HG02678 (cell line): ENCODE measurements around the gene SHOC2.
A peak's percentile ranks its signal among the peaks of the same experiment; 100 is the strongest.
"Not testable (repeated sequence)": the region's sequence is repeated elsewhere in the genome, so short reads cannot be mapped to it uniquely, and the experiment has no call there.

Experiments
- ATAC-seq: cut with Tn5 transposase; IDR thresholded peaks from one replicate; pipeline ENCODE4 v1.9.1; 2021; ENCODE audit warnings: mild to moderate bottlenecking, moderate library complexity; ENCODE audit not compliant: unreplicated experiment

The SHOC2 gene

DNA sequence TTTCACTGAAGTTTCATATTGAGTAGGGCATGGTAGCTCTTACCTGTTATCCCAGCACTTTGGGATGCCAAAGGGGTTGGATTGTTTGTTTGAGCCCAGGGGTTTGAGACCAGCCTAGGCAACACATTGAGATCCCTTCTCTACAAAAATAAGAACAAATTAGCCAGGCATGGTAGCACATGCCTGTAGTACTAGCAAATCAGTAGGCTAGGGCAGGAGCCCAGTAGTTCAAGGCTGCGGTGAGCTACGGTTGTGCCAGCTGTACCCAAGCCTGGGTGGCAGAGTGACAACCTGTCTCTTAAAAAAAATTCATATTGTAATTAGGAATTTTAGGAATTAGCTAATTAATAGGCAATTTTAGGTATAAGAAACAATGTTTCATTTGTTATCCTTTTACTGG lies 18.4 kb upstream of the SHOC2 start:
- ATAC-seq: no peak

DNA sequence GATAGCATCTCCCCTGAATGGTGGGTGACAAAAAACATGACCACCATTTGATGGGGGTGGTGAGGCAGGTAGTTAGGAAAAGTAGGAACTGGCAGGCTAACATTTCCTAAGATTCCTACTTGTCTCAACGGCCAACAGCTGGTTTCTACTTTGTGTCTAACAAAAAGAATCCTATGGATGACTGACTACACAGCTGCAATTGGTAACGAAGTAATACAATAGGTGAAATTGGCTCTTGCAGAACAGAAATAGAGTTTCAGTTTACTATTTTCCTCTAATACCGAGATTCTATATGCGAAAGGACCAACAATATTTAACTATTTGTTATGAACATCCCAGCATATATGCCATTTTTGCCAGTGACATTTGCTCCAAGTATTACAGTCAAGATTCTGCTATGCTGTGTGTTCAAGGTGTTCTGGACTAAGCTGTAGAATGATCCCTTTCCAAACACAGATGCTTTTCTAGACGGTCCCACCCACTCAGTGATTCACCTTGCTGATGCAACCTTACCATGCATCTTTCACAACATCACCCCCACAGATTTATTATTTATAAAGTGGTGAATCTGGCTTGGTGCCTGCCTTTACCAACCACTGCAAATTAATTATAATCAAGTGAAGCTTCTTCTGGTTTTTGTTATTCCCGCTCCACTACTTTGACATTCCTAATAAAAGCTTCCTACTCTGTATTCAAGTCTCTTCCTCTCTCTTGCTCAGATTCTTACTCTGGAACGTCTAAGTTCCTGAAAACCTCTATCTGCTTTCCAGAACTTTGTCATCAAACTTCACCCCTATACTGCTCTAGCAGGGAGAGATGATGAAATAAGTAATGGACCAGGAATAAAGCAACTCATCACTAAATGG lies 17.2 kb upstream of the SHOC2 start:
- ATAC-seq: no peak

DNA sequence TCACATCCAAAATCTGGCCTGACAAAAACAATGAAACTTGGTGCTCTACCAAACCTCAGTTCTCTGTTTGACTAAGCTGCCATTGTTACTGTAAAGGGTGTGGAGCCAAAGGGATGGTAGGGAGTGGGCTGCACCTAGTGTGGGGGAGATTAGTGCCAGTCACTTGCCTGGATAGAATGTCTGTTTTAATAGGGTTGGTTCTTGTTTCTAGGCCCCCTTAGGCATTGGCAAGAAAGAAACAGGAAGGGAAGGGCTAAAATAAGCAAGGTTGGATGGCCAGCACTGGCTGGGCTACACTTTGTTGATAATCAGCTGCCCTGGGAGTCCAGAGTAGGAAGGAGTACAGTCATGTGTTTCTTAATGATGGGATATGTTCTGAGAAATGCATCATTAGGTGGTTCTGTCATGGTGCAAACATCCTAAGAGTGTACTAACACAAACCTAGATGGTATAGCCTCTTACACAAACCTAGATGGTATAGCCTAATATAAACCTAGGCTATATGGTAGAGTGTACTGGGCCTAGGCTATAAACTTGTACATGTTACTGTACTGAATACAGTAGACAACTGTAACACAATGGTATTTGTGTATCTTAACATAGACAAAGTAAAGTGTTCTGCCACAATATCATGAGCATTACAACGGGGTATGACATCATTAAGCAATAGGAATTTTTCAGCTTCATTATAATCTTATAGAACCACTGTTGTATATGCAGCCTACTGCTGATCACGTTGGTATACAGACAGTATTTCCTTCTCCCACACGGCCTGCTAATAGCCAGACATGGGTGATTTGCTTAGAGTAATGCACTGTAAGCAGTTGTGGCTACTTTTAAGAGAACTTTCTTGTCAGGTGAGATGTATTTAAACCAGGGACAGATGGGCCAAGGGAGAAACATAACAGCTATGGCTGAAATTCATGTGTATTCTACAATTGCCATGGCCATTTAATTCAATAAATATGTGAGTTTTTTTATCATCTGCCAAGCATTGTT lies 15.8 kb upstream of the SHOC2 start:
- ATAC-seq: peak; percentile 58

DNA sequence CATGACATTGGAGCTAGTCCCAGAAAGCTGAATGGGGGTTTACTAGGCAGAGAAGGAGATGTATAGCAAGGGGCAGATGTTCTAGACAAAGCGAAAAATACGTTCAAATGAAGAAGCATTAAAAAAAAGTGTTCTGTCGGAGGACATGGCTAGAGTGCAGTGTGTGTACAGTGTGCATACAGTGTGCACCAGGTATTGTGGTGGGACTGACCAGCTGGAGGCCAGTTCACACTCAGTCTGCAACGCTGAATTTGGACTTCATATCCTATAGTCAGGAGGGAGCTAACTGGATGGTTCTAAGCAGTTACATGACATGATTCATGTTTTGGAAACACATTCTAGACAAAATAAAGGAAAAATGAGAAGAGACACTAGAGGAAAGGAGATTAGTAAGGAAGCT lies 9.3 kb upstream of the SHOC2 start:
- ATAC-seq: no peak

DNA sequence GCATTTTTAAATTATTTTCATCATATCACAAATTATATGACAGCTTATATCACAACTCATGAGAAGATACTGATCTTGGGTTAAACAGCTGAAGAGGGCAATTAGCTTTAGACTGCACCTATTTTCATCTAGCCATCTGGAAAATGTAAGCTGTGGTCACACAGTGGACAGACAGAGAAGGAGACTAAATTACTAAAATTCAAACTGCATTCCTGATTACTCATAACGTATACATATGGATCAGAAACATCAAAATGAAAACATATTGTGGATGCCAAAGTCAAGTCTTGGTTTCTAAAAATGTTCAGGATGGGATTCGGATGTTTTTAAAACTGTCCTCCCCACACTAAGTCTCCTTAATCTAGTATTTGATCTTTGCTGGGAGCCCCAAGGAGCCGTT lies 7.0 kb upstream of the SHOC2 start:
- ATAC-seq: no peak

DNA sequence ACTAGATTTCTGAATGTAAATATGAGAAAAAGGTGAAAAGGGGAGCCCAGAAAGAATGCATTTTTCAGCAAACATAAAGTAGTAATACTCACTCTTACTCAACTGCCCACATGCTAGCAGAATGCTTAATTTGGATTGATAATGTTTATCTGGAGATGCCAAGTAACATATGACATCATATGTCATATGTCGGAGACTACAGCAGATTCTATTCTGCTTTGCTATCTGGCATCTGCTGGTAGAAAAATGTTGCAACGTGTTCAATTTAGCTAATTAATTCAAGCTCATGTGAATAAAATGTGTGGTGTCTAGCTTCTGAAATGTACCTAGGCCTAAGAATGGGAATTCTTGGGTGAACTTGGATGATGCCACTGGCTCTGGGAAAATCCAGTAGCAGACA lies 5.0 kb upstream of the SHOC2 start:
- no peak for ATAC-seq

DNA sequence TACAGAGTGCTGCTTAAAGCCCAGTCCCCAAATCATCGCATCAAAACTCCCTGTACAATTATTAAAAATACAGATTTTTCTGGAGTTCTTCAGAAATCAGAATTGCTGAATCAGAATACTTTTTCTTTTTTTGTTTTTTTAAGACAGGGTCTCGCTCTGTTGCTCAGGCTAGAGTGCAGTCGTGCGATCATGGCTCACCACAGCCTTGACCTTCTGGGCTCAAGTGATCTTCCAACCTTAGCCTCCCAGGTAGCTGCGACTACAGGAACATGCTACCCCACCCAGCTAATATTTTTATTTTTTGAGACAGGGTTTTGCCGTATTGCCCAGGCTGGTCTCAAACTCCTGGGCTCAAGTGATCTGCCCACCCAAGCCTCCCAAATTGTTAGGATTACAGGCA lies 4.4 kb upstream of the SHOC2 start:
- no peak for ATAC-seq

DNA sequence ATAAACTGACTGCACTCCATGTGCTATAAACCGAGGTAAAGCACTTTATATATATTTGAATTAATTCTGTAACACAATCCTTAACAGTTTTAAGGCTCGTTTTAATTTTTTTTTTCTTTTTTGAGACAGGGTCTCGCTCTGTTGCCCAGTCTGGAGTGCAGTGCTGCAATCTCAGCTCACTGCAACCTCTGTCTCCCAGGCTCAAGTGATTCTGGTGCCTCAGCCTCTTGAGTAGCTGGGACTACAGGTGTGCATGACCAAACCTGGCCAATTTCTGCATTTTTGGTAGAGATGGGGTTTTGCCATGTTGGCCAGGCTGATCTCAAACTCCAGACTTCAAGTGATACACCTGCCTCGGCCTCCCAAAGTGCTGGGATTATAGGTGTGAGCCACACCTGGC lies 3.8 kb upstream of the SHOC2 start:
- ATAC-seq: not testable (repeated sequence)

DNA sequence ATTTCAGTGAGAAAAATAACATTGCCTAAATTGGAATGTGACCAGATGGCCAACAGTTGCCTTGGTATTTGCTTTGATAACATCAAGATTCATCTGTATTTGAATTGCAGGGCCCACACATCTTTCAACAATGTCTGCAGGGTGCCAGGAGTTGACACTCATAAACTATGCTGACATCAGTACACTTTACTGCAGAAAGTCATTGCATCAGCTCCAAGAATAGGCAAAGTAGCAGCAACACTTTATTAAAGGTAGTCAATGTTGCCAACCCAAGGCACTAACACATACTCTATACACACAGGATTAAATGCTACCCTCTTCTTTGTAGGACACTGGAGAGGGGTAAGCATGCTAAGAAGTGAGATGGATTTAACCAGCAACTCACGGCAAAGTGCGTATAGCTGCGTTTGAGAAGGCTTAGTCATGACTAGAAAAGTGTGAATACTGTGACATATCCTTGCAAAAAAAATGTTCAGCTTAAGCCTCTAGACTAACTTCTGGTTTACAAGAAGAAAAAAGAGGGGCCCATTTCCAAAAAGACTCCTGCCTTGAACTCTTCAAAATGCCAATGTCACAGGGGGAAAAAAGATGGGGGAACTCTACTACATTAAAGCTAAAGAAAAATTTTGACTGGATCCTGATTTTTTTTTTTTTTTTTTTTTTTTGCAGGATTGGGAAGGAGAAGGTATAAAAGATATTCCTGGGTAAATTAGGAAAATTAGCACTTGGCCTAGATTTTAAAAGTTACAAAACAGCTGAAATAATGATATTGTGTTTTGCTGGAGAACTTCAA lies 2.7 kb upstream of the SHOC2 start:
- ATAC-seq: no peak

DNA sequence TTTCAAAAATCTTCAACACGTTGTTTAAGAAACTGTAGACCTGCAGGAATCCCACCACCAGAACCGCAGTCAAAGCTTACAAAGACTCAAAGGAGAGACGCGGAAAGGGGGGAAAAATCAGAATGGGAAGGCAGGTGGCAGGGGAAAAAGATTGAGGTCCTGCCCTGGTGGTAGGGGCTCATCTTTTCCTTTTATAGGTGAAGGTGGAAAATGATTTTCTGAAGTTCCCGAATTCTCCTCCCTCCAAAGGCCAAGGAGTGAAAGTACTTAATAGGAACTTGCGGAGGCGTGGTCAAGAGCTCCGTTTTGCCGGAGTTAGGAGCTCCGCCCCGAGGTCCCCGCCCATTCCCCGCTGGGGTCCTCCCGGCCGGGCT lies 1.1 kb upstream of the SHOC2 start:
- no peak for ATAC-seq

DNA sequence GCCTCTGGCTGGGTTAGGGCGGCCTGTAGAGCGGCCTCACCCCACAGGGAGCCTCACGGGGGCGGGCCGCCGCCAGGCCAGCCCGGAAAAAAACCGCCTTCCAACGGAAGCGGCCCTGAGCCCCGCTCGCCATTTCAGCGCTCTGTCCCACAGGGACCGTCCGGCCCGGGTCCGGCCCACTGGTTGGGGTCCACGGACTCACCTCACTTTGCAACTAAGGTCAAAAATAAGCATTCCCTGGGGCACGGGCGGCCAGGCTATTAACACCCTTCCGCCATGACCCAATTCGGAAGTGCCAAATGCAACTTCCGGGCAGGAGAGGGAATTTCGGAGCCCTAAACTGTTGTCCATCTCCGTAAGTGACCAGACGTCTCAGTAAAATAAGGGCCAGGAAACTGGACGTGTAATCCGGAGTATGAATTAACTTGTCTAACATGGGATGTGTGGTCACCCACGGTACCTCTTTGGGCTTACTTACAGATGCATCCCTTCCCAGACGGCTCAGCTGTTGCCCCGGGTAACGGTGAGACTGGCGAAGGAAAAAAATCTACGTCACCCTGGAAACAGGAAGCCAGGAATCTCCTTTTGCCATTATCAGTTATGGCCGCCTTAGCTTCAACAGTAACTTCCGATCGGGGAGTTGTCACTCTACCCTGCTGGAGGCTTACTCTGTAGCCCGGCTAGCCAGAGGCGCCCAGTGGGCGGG lies 608 bp upstream of the SHOC2 start, which contains the start of gene BBIP1:
TSS of gene BBIP1 (minus strand) at position 538 of the 706 bp plus-strand sequence. CDS start 1,023 bp downstream, outside the sequence.
- peak; percentile 82 for ATAC-seq

DNA sequence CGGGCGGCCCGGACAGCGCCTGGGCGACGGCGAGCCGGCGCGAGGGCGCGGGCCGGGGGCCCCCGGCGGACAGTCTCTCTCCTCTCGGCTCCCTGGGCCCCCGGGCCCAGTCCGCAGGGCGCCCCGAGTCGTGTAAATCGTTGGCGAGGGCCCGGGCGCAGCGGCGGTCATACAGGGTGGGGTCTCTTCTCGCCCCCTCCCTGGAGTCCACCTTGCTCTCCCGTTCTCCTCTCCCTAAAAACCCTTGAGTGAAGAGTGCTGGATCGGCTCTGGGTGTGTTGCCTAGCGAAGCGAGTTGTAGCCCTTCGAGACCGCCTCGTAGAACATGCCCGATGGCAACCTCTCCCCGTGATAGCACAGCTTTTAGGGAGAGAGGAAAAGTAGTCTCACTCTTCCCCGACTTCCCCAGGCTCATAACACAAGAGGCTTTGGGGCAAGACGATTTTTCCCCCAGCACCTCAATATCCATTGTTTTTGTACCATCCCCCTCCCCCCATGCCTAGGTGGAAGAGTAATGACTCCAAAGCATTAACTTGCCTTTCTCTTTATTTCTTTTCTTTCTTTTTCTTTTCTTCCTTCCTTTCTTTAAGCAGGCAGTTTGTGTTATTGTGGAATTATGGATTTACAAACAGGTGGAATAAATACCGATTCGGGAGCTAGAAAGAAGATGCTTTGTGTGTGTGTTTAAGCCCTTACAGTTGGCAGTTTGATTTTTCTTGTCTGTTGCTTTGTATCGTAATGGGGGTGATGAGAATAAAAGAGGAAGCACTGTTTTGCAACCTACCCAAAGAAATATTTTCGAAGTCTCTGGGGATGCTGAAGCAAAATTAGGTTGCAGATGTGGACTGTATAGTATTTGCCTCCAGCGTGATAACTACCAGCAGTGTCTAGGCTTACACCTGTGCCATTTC lies 822 bp downstream of the SHOC2 start:
- peak; percentile 33 for ATAC-seq

DNA sequence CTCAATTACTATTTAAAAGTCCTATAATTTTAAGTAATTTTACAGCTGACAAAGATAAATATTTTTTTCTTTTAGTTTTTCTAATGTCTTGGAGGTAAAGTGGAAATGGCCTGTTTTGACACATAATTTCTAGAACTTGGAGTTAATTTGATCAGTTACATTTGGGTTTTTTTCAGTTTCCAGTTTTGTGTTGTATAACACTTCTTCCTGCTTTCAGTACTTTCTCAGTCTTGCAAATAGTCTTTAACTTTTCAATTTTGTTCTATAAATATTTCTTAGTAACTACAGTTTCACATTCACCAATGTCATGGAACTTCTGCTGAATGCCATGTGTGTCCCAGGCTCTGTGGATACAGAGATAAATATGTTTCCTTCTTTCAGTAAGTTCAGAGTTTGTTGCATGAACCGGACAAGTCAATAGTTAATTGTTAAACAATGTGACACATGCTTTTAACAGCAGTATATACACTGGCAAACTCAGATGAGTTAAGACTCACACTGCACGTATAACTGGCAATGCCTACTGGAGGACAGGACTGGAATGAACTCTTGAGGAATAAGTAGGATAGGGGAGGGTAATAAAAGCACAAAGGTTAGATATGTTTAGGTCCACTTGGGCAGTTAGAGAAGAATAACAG lies 4.6 kb downstream of the SHOC2 start:
- no peak for ATAC-seq

DNA sequence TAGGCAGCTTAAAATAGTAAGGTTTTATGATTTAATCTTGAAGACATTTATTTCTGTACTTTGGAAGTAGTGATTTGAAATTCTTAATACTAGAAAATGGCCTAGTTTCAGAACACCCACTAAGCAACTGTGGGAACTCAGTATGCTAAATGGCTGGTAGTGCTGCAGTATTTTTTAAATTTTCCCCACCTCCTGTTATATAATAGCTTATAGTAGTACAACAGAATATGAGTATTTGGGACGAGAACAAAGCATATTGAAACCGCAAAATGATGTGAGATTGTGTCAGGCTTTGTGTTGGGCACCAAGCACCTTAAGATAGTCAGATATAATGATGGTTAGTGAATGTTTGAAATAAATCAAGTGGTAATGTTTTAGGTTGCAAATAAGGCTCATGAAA lies 8.1 kb downstream of the SHOC2 start:
- no peak for ATAC-seq

DNA sequence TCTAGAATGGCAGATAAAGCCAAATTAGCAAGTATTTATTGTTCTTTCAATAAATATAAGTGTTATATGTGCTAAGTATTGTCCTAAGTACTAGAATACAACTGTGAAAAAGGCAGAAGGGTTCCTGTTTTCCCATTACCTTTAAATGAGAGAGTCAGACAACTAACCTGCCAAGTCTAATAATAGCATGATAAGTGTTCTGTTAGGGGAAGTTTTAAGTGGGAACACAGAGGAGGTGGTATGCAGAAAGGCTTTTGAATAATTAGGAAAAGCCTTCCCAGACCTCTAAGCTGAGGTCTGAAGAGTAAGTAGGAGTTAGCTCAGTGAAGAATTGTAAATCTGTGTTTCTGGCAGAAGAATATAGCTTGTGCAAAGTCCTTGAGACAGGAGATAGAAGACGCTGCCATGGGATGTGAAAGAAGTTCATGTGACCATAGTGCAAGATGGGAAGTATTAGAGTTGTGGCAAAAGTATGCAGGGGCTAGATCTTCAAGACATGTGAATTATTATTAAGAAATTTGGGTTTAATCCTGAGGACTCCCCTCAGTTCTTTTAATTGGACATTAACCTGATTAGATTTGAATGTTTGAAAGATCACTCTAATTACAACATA lies 12.5 kb downstream of the SHOC2 start:
- ATAC-seq: no peak

DNA sequence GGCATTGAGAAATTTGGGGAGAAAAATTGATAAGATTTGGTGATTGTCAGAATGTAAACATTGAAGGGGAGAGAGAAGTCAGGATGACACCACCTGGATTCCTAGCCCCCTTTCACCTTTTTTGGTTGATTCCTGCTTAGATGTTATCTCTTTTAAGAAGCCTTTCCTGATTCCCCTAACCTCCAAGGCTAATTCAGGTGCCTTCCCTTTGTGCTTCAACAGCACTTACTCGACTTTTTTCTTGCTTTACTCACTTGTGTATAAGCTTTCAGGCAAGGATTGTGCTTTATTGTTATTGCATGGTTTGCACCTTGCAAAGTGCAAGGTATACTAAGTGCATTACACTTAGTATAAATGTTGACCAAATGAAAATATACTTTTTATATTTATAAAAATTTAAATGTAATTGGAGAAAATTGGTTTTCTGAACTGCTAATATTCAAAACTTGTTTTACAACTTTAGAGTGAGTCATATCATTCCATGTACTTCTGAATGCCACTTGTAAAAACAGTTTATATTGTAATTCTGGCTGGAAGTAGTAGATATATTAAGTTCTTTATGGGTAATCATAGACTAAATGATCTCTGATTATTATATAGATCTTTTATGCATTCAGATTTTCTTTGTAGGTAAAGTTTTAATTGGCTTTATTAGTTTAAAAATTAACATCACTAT lies 13.2 kb downstream of the SHOC2 start:
- ATAC-seq: no peak

DNA sequence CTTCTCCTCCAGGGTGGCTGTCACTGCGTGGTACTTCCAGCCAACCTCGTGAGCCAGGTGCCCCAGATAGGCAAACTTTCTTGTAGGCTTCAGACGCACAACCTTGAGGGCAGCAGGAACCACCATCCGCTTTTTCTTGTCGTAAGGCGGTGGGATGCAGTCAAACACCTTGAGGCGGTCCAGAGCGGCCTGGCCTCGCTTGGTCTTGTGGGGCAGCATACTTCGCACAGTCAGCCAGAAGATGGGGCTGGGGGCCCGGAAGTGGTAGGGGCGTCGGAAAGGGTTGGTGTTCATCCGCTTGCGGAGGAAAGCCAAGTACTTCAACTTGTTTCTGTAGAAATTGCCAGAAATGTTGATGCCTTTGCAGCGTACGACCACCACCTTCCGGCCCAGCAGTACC lies 17.4 kb downstream of the SHOC2 start:
- ATAC-seq: no peak

DNA sequence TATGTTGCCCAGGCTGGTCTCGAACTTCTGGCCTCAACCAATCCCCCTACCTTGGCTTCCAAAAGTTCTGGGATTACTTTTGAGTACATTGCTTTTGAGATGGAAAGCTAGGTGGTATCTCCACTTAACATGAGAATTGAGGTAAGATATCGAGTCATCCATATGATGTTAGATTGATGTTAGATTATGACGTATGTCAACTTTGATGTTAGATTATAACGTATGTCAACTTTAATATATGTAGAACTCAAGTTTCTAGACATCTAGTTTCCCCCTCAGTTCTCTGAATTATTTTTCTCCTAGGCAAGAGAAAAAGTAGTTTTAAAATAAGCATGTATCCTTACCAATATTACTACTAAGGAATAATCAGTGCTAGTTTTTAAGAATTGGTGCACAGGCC lies 20.0 kb downstream of the SHOC2 start:
- ATAC-seq: no peak
